GM10248 (cell line): ENCODE measurements around the gene GPR17.

Experiments used
- CTCF ChIA-PET: fragments of 300-600 bp; sonication (Branson Sonifier 250); formaldehyde crosslinking; extraction: SDS; loops from one replicate; lab custom pipeline; 2021; ENCODE audit warnings: antibody characterized with exemption; lab: Yijun Ruan, JAX
- POLR2A ChIA-PET: fragments of 350-650 bp; sonication (Branson Sonifier 250); formaldehyde crosslinking; extraction: SDS; loops from one replicate; lab custom pipeline; 2020; ENCODE audit warnings: antibody characterized with exemption; lab: Yijun Ruan, JAX
- DNase-seq: peaks from one replicate; pipeline ENCODE4 v3.0.0; 2012; ENCODE audit errors: extremely low spot score
- TF ChIP-seq, protein P1 (sequence below): IDR thresholded peaks from 2 replicates; pipeline ENCODE4 v1.5.1; 2012; ENCODE audit warnings: mild to moderate bottlenecking, low read depth; ENCODE audit errors: extremely low read depth, missing control alignments, control extremely low read depth

The GPR17 gene

DNA sequence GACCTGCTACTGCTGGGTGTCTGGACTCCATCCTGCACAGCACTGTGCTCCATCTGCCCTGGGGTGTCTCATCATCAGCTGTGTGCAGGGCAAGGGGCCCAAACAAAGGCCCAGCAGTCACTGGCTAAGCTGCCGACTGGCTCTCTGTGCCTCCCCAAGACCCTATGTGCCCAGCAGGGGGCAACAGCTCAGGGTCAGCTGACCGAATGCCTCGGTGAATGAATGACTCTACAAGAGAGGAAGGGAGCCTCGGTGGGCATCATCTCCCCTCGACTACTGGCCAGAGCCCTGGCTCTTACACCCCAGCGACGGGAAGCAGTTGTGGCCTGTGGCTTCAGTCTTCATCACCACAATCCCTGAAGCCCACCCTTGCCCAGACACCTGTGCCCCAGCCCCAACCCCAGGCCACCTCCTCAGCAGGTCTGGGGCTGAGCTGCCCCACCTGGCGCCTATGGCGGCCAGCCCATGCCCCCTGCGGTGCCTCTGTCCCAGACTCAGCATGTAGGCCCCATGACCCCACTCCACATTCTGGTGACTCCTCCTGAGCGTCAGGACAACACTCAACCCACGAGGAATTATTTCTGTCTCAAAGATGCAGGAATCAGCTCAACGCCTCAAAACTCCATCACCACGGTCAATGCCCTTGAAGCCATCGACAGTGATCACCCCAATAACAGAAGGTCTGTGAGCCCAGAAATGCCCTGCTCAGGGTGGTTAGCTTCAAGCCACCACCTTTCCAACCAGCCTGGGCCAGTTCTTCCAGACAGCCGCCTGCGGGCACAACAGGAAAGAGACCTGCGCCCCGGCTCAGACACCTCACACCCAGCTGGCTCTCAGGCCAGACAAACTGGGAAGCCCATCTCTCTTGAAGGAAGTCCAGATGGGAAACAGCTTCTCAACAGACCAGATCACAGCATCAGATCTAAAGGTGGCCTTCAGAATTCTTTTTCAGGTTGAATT, 1.6 kb upstream of the GPR17 start:
- CTCF ChIA-PET: interaction anchor here (1.0 to 1.7 kb wide), 2 partner anchors 32 to 53 kb away, joined by 3 to 4 read pairs; no protein-coding TSS in a partner anchor
- TF ChIP-seq, protein P1, sequence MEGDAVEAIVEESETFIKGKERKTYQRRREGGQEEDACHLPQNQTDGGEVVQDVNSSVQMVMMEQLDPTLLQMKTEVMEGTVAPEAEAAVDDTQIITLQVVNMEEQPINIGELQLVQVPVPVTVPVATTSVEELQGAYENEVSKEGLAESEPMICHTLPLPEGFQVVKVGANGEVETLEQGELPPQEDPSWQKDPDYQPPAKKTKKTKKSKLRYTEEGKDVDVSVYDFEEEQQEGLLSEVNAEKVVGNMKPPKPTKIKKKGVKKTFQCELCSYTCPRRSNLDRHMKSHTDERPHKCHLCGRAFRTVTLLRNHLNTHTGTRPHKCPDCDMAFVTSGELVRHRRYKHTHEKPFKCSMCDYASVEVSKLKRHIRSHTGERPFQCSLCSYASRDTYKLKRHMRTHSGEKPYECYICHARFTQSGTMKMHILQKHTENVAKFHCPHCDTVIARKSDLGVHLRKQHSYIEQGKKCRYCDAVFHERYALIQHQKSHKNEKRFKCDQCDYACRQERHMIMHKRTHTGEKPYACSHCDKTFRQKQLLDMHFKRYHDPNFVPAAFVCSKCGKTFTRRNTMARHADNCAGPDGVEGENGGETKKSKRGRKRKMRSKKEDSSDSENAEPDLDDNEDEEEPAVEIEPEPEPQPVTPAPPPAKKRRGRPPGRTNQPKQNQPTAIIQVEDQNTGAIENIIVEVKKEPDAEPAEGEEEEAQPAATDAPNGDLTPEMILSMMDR: no peak
- POLR2A ChIA-PET: no interaction called here
- DNase-seq: no peak

DNA sequence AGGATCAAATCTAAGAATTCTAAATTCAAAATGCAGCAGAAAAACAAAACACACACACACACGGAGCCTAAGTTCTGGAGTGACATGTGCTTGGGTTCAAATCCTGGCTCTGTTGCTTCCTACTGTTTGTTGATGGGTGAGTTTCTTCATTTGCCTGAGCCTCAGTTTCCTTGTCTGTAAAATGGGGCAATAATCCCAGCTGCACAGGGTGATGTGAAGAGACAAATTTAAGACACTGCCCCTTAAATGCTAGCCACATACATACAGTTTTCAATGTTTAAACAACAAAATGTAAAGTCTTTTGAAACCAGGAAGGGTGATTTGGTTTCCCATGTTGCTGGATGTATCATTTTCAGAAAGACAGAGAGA, 943 bp upstream of the GPR17 start:
- DNase-seq: no peak
- TF ChIP-seq, protein P1: no peak
- ChIA-PET CTCF (interaction anchor here (1.7 kb wide), 1 partner anchor 54 kb away, joined by 4 read pairs; no protein-coding TSS in a partner anchor), POLR2A (no interaction called here)

DNA sequence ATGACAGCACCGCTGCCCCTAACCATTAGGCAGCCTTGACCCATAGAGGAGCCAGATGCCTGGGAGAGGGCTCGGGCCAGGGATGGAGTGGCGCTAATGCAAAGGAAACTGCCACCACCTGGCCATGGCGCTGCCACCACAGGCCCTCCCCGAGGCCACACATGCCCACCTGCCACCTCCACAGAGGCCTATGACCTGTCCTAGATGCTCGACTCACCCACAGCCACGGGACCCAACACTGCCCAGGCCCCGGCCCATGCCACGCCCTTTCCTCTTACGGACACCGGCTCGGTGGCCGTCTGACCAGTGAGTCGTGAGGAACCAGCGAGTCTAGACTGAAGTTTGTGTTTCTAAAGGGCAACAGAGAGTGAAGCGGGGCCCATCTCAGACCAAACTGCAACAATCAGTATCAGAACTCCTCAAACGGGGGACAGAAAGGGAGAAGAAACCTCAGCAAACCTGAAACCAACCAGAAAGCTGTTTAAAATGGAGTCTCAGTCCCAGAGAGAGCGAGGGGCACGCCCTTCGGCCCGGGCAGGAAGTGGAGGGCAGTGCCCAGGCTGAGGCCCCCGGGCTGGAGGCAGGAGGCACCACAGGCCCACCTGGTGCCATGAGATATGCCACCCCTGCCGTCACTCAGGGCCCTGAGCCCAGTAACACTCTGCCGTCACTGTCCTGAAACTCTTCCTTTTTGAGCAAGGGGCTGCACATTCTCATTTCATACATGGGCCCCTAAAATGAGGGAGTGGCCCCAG, 711 bp downstream of the GPR17 start:
- TF ChIP-seq, protein P1: no peak

DNA sequence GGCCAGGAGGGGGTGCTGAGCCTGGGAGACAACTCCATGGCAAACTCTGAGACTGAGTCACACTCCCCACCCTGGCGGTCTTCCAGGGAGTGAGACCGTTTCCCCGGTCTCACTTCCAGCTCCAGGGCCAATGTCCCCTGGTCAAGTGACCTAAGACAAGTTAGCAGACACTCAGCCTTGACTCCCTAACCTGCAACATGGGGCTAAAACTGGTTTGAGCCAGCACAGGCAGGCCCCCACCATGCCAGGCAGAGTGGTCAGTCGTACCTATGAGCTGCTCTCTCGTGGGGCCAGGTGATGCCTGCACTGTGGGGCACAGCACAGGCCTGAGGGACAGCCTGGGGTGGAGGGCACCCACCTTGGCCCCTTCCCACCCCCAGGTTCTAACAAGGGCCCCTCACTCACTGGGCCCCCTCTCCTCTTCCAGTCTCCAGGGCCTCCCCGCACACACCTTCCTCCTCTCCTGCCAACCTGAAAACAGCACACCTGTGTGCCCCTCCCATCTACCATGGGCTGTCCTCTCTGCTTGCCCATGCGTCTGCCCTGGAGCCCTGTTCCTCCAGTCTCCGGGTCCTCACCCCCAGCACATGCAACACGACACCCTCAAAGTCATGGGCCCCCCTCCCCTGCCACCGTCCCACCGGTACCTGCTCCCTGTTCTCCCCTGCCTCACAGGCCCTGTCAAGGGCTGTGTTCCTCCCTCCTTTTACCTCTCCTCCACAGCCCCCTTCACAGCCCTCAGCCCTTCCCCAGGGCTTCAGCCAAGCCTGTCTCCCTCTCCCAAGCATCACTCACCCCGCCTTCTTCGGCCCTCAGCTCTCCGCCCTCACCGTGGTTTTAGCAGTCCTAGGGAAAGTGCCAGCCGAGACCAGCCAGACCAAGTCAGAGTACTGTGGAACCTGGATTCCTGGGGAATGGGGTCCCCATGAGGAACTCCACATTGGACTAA, 1.6 kb downstream of the GPR17 start:
- TF ChIP-seq, protein P1: no peak
- no peak for DNase-seq
- ChIA-PET POLR2A (no interaction called here), CTCF (interaction anchor here (1.4 to 5.2 kb wide), 3 partner anchors 20 to 57 kb away, joined by 3 to 90 read pairs (median 3); no protein-coding TSS in a partner anchor)

More for the DNA sequence above, 711 bp downstream of the GPR17 start:
- no peak for DNase-seq
- CTCF ChIA-PET: interaction anchor here (5.2 kb wide), 1 partner anchor 56 kb away, joined by 90 read pairs; no protein-coding TSS in a partner anchor
- POLR2A ChIA-PET: no interaction called here

DNA sequence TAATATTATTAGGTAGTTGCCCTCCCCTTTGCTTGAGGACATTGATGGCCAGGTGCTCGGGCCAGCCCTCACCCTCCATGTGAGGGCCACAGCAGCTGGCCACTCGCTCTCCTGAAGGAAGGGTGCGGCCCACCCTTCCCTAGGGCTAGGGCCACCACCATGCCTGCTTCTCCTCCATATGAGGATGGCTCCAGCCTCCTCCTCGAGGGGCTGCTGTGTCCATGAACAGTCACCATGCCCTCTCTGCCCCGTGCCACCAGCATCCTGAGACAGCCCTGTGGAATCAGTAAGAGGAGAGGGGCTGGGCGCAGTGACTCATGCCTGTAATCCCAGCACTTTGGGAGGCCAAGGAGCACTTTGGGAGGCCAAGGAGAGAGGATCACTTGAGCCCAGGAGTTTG, 2.4 kb downstream of the GPR17 start:
- ChIA-PET POLR2A (no interaction called here), CTCF (interaction anchor here (1.4 to 5.2 kb wide), 3 partner anchors 19 to 57 kb away, joined by 3 to 90 read pairs (median 3); no protein-coding TSS in a partner anchor)
- TF ChIP-seq, protein P1: no peak
- no peak for DNase-seq
